NB4 (cell line): ENCODE results near the gene CT45A10.
"Not testable (repeated sequence)": the region's sequence is repeated elsewhere in the genome, so short reads cannot be mapped to it uniquely, and the experiment has no call there.

Experiments
- DNase-seq: peaks from one replicate; pipeline ENCODE4 v3.0.0; 2010; ENCODE audit warnings: low read depth
- H3K4me3 ChIP-seq: one replicate; pipeline ENCODE4 v1.5.1; 2011; ENCODE audit warnings: mild to moderate bottlenecking, low read depth, low read length, moderate library complexity
- MAX ChIP-seq: IDR thresholded peaks from 2 replicates; pipeline ENCODE4 v1.6.1; 2011; ENCODE audit warnings: low read depth, low read length
- MYC ChIP-seq: IDR thresholded peaks from 2 replicates; pipeline ENCODE4 v1.6.1; 2011; ENCODE audit warnings: low read depth, low read length
- POLR2A ChIP-seq: IDR thresholded peaks from 2 replicates; pipeline ENCODE4 v1.6.1; 2011; ENCODE audit warnings: mild to moderate bottlenecking; ENCODE audit not compliant: insufficient read length; ENCODE audit errors: extremely low read depth
- TF ChIP-seq, protein P1 (sequence below): IDR thresholded peaks from one replicate; pipeline ENCODE4 v1.5.1; 2012; ENCODE audit warnings: low read depth, low read length

Gene CT45A10

GRCh38 chrX:135910251-135910650, 17.0 kb upstream of the CT45A10 start:
- H3K4me3 ChIP-seq = no peak overlapping the region

GRCh38 chrX:135892781-135893180, 463 bp downstream of the CT45A10 start:
- TF ChIP-seq, protein P1, sequence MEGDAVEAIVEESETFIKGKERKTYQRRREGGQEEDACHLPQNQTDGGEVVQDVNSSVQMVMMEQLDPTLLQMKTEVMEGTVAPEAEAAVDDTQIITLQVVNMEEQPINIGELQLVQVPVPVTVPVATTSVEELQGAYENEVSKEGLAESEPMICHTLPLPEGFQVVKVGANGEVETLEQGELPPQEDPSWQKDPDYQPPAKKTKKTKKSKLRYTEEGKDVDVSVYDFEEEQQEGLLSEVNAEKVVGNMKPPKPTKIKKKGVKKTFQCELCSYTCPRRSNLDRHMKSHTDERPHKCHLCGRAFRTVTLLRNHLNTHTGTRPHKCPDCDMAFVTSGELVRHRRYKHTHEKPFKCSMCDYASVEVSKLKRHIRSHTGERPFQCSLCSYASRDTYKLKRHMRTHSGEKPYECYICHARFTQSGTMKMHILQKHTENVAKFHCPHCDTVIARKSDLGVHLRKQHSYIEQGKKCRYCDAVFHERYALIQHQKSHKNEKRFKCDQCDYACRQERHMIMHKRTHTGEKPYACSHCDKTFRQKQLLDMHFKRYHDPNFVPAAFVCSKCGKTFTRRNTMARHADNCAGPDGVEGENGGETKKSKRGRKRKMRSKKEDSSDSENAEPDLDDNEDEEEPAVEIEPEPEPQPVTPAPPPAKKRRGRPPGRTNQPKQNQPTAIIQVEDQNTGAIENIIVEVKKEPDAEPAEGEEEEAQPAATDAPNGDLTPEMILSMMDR = no peak
- no peak overlapping the region for H3K4me3 ChIP-seq
- no peak for DNase-seq

More at GRCh38 chrX:135910251-135910650, 17.0 kb upstream of the CT45A10 start:
- TF ChIP-seq MAX = no peak
- TF ChIP-seq MYC = no peak
- TF ChIP-seq POLR2A = no peak
- TF ChIP-seq, protein P1 = no peak
- DNase-seq = no peak

DNA sequence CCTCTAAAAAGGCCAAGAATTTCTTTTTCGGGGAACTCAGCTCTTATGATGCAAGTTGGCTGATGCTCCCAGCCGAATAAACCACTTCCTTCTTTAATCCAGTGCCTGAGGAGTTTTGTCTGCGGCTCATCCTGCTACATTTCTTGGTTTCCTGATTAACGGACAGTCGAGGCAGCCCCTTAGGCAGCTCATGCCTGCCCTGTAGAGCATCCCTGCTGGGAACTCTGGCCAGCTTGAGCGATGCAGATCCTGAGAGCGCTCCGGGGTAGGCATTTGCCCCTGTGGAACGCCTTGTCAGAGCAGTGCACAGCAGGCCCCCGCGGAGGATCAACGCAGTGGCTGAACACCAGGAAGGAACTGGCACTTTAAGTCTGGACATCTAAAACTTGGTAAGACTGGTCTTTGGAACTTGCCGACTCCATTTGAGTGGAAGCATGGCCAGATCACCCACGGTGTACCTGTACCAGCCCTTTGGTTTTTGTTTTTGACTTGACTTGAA, 3.1 kb downstream of the CT45A10 start:
- TF ChIP-seq MYC (no peak), POLR2A (no peak), MAX (no peak)
- TF ChIP-seq, protein P1 = no peak
- DNase-seq = no peak

DNA sequence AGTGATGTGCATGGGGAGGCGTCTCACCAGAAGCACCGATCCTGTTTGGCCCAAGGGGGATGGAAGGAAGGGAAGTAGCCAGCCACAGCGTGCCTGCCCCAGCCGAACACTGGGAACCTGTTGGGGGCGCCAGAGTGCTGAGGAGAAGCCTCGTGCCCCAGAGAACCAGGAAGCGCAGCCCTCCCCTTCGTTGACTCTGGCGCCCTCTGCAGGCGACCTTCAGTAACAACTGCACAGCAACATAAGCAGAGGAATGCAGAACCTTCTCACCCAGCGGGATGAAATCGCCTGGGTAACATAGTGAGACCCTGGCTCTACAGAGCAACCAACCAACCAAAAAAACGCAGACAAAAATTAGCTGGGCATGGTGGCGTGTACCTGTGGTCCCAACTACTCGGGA, 4.3 kb downstream of the CT45A10 start:
- not testable (repeated sequence) for H3K4me3 ChIP-seq
- peak; percentile 55 for DNase-seq
- TF ChIP-seq, protein P1 = peak; percentile 21

More for the DNA sequence above, 3.1 kb downstream of the CT45A10 start:
- H3K4me3 ChIP-seq = no peak overlapping the region

GRCh38 chrX:135888230-135888629, 5.0 kb downstream of the CT45A10 start:
- not testable (repeated sequence) for DNase-seq, H3K4me3 ChIP-seq

DNA sequence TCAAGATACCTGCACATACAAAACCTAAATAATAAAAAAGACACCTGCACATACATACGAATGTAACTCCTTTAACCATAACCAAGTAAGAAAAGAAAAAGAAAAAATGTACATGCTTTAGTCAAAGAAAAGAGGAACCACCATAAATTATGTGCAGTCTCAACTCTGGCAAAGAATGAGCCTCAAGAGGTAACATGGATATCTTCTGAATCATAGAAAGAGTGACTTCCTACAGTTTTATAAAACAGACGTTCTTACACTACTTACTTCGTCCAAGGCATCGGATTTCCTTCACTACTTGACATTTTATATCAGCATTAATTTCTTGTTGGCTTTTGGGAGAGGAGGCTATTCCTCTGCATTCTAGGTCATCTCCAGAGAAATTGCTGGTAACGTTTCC, 10.5 kb downstream of the CT45A10 start:
- DNase-seq = peak; percentile 0
- H3K4me3 ChIP-seq = not testable (repeated sequence)

GRCh38 chrX:135871712-135872111, 21.5 kb downstream of the CT45A10 start, which contains the start of gene CT45A9:
CT45A9 (minus strand) TSS chrX:135871812; CDS start chrX:135868061, 3,751 bp downstream.
- H3K4me3 ChIP-seq, DNase-seq: not testable (repeated sequence)

DNA sequence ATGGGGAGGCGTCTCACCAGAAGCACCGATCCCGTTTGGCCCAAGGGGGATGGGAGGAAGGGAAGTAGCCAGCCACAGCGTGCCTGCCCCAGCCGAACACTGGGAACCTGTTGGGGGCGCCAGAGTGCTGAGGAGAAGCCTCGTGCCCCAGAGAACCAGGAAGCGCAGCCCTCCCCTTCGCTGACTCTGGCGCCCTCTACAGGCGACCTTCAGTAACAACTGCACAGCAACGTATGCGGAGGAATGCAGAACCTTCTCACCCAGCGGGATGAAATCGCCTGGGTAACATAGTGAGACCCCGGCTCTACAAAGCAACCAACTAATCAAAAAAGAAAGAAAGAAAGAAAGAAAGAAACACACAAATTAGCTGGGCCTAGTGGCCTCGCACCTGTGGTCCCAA, 38.8 kb downstream of the CT45A10 start, which contains the start of gene CT45A8:
Gene CT45A8, minus strand, starts transcription at position 101 of the 400 bp plus-strand sequence. CDS start 3,755 bp downstream, outside the sequence.
- not testable (repeated sequence) for H3K4me3 ChIP-seq, DNase-seq

GRCh38 chrX:135837180-135837579, 56.1 kb downstream of the CT45A10 start, which contains the start of gene CT45A7:
CT45A7 (minus strand) TSS chrX:135837280; CDS start chrX:135833533, 3,747 bp downstream.
- not testable (repeated sequence) for DNase-seq, H3K4me3 ChIP-seq
